T follicular helper cell (primary cell): ENCODE measurements around the gene CTIF.

Experiments used
- DNase-seq: peaks from one replicate; pipeline ENCODE4 v3.0.0-alpha.2; 2020; ENCODE audit warnings: low read depth

CTIF gene

GRCh38 chr18:48886520-48887293 is 347.9 kb downstream of the CTIF start:
- DNase-seq = no peak

- DNase-seq = no peak
Measured at GRCh38 chr18:48887294-48887904, 348.6 kb downstream of the CTIF start.

GRCh38 chr18:48887905-48888772 is 349.3 kb downstream of the CTIF start:
- DNase-seq = no peak

GRCh38 chr18:48888773-48889080 is 349.9 kb downstream of the CTIF start:
- DNase-seq = no peak

- DNase-seq = no peak
Measured at GRCh38 chr18:48889115-48889941, 350.5 kb downstream of the CTIF start.

GRCh38 chr18:48889981-48890762 is 351.3 kb downstream of the CTIF start:
- no peak for DNase-seq

GRCh38 chr18:48891721-48892120 is 352.9 kb downstream of the CTIF start:
- DNase-seq = no peak

- no peak for DNase-seq
Measured at GRCh38 chr18:48892146-48892855, 353.5 kb downstream of the CTIF start.

- DNase-seq = no peak
Measured at GRCh38 chr18:48893061-48893607, 354.3 kb downstream of the CTIF start.

- no peak for DNase-seq
Measured at GRCh38 chr18:48893608-48894600, 355.1 kb downstream of the CTIF start.

- no peak for DNase-seq
Measured at GRCh38 chr18:48894799-48895346, 356.0 kb downstream of the CTIF start.

GRCh38 chr18:48896326-48896874 is 357.6 kb downstream of the CTIF start:
- DNase-seq = no peak

GRCh38 chr18:48896875-48897511 is 358.2 kb downstream of the CTIF start:
- DNase-seq = no peak

GRCh38 chr18:48897531-48897930 is 358.7 kb downstream of the CTIF start:
- DNase-seq = no peak

- DNase-seq = no peak
Measured at GRCh38 chr18:48898521-48898920, 359.7 kb downstream of the CTIF start.

- no peak for DNase-seq
Measured at GRCh38 chr18:48899558-48900174, 360.8 kb downstream of the CTIF start.

- no peak for DNase-seq
Measured at GRCh38 chr18:48900469-48900868, 361.6 kb downstream of the CTIF start.
